CD4-positive, alpha-beta T cell treated with Interleukin-17A for 4 hours (primary cell): Measurements from ENCODE around the gene NUAK1.

Experiments
- DNase-seq: peaks from one replicate; pipeline ENCODE4 v3.0.0-alpha.2; 2020; ENCODE audit warnings: mixed read lengths

Gene NUAK1

DNA sequence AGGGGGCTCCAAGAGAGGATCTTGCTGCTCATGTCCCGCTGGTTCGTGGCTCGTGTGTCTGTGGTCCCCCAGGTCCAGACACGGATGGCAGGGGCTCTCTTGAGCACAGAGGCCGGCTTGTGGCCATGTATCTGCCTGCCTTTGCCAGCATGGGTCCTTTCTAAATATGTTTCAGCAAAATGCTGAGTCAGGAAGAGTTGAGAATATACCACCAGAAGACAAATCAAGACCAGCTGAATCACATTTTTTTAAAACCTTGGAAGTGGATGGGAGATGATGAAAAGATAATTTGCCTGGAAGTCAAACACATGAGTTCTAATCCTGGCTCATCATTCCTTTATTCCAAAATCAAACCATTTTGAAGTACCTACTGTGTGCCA, 58.0 kb downstream of the NUAK1 start:
- DNase-seq = no peak

DNA sequence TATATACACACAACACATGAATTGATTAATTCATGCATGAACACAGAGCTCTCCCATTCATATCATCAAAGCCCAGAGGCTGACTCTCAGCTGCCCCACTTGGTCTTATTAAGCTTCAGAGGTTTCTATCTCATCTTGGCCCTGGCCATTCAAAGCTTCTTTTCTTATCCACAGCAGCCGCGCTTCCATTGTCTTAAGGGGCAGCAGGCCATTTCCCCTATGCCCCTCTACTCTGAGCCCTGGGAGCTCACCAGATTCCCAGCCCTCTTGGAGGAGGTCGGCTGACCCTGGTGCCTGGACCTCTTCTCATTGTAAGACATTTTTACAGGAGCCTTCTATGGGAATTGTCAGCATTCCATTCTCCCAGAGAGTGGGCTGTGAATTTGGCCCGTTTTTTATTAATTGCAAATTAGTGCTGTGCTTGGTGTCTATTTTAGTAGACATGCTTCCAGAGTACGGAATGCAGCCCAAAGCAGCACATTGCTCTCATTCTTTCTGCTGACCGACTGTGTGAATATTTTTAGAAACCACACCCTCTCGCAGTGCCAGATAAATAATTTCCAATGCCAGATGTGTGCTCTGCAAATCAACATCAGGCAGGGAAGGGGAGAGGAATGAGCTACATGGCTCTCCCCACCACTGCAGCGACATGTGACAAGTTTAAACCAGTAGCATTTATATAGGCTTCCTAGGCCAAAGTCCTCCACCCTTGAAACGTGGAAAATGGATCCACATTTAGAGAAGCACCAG, 58.5 kb downstream of the NUAK1 start:
- DNase-seq = no peak

DNA sequence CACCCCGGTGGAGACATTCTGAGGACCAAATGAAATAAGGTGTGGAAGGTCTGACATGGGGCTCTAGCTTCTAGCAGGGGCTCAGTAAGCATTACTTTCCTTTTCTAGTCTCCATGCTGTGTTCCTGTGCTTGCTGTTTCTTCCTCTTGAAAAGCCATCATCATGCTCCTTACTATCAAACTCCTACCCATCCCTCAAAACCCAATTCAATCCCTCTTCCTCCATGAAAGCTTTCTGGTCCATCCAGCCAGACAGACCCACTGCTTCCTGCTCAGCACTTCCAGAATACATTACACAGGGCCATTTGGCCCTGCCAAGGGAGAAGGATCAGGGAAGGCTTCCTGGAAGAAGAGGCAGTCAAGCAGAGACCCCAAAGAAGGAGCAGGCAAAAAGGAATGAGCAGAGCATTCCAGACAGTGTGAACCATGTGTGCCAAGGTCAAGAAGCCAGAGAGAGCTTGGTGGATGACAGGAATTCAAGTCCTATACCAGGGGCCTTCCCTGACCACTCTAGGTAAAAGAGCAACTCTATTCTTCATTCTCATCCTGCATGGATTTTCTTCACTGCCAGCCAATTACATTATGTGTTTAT, 59.5 kb downstream of the NUAK1 start:
- DNase-seq = no peak

DNA sequence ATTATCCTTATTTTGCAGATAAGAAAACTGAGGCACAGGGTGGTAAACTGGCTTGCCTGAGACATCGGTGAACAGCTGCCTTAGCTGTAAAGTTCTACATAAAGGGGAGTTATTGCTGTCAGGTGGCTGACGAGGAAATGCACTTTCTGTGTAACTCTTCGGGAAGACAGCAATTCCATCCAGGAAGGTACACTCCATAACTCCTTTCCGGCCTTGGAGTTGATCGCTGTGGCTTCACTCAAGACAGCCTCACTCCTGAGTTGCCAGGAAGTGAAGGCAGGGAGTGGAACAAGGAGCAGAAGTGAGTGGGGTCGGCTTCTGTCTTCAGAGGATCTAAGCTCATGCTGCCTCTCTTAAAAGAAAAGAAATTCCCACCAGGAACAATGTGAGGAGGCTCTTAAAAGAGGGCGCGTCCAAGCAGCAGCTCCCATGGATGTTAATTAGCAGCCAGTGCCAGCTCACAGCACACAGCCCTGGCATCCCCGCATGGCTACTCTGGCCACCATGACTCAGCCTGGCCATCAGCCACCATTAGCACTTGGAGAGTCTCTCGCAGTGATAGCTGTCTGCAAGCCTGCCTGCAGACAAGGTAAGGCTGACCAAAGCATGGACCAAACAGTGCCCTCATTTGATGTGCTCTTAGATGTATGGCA, 60.3 kb downstream of the NUAK1 start:
- no peak for DNase-seq

DNA sequence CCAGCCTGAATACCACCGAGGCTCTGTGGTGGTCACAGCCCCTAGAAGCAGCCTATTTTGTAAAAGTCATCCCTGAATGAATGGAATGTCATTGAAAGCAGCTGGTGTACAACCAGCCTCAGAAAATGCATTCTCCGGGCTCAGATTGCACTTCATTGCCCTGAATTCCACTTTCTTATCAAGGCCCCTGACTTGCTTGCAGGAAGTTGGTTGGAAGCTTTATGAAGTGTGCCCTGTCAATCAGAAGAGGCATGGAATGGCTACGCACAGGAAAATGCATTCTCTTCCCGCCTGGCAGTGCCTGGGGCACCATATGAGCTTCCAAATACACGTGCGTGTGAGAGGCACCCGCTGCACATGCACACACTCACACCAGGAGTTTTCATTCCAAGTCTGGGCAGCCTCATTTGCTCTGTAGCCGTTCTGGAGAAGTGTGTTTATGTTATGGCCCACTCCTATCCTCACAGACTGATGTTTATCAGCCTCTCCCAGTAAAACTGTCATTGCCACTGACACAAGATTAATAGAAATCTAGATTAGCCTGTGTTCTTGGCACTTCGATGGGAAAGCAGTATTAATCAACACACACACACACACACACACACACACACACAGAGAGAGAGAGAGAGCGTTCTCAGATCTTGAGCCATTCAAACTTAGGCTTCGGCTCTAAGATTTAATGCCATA, 63.9 kb downstream of the NUAK1 start:
- DNase-seq = no peak

DNA sequence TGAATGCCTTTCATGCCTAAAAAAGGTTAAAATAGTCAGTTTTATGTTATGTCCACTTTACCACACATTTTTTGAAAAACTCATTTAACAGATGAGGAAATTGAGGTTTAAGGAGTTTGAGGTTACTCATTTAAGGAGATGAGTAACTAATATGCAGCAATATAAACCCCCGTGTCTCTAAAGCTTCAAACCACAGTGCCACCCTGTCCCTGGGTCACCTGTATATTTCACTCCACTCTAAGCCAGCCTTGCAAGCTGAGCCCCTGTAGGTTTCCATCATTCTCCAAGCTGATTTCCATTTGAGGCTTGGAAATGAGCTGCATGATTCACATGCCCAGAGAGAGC, 64.4 kb downstream of the NUAK1 start:
- DNase-seq = no peak

DNA sequence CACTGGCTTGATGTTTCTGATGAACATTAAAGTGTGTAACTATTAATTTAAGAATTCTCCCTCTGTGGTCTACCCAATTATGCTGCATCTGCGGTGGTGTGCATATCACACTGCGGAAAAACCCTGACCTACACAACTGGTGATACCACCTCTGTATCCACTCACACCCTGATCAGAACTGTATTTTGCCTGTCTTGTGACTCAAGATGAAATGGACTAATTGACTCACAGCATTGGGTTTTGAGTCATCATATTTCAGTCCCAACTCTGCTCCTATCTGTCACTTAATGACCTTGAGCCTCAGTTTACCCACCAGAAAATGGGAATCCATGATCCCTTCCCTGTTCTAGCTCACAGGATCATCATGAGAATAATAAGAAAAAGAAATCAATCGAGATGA, 65.6 kb downstream of the NUAK1 start:
- DNase-seq = no peak

DNA sequence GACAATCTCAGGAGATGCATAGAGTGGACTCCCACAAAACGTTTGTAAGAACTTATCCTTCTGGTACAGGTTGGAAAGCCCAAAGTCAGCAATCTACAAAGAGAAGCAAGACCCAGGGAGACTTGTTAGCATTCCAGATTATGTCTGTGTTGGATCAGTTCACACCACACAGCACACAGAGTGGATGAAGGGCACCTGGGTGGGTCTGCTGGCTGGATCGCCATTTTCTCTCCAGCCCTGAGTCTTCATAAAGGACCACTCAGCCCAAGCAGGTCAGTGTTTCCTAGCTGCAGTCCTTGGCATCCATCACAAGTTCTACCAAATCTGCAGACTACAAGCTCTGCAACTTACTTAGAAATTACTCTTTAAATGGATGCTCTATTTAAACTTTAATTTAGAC, 66.0 kb downstream of the NUAK1 start:
- DNase-seq = no peak

DNA sequence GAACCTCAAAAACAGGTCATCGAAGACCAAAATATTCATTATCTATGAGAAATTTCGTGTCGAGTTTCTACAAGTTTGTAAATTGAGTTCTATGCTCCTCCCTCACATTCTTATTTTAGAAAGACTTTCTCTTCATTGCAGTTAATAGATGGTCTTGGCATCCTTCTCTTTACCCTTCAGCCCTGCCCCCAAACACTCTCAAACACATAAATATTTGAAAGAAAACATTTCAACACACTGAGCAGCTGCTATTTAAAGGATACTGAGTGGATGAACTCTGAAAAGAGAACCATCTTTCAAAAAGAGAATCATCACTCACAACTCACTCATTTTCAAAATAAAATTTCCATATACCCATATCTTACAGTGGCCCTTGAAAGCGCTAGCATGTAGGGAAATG, 67.1 kb downstream of the NUAK1 start:
- DNase-seq = no peak

DNA sequence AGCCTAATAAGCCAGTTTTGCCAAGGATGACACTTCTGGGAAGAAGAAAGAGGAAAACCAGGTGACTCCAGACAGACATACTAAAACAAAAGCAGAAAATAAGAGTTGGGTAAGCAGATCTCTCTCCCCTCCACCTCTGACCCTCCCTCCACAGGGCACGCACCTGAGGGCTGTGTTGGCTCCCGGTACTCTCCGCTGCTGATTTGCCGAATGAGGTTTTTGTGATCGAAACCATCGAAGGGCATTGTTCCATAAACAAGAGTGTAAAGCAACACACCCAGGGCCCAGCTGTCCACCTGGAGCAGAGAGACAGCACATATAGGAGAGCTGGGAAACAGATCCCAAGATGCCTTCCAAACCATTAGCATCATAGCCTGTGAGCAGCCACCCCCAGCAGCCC, 68.1 kb downstream of the NUAK1 start:
- no peak for DNase-seq

DNA sequence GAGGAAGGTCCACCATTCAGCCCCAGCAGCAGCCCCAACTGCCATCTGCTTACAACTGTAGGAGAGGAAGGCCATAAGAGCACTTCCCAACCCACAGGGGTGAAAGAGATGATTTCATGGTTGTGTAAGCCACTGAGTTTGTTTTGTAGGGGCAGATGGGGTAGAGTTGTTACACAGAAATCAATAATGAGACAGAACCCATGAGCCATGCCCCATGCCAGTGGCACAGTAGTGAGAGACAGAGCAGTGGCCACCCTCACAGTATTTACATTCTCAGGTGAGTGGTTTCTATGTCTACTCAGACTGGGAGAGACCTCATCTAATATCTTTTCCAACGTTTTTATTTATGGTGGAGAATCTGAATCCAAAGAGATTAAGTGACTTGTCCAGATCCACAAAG, 68.6 kb downstream of the NUAK1 start:
- DNase-seq = no peak

DNA sequence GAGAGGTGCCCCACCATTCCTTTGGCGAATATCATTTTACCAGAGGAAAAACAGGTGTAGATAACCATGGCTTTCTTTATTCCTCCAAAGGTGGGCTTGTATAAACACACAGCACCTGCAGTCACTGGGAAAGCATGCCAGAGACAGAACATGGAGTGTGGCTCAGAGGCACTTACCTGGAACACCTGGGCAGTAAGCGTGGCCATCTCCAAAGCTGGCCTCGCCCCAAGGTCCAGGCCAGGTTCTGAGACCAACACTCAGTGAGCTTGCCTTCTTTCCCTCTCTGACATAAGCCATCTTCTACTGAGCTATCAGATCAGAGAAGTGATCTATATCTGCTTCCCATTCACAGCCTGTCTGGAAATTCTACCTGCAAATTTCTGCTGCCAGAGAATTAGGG, 70.5 kb downstream of the NUAK1 start:
- DNase-seq = no peak

DNA sequence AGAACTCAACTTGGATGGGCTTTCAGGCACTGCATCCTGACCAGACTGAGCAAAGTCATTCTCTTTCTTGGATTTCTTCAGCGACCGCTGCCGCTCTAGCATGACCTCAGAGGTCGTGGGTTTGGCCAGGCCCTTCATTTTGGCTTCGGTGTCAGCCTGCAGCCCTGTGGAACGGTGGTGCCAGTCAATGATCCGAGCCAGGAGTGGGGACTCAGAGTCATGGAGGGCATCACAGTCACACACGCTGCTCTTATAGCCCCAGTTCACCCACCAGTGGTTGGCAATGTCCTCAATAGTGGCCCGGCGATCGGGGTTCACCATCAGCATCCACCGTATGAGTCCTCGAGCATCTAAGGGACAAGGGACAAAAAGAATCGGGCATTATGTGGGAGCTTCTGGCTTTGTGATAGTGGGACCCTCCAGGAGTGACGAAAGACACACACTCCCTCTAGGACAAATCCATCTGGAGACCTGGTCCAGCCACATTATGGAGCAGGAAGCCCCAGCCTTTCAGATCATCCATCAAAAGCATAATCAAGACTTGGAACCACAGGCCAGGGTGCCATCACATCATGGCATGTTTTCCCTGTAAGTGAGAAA, 71.0 kb downstream of the NUAK1 start:
- DNase-seq = no peak

DNA sequence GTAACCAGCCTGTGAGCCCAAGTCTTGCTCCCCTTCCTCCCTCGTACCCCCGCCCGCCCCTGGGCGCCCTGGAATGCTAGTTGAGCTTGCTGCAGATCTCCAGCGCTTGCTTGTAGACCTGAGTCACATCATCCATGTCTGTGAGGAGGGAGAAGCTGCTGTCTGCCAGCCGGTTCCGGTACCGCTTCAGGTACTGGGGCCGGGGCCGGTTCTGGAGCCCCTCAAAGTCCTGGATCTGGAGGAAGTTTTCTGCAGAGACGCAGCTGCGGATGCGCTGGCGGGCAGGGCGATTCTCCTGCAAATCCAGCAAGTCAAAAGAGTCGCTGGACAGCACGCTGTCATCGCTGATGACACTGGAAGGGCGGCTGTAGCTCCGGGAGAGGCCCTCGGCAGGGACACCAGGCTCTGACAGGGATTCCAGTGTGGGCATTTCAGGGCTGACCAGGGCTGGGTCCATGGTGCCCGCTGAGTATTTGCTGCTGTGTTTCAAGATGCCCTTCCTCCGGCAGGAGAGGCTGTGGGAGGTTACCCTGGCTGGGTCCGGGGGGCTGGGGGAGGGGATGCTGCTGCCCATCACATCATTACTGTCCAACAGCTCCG, 71.9 kb downstream of the NUAK1 start:
- no peak for DNase-seq

DNA sequence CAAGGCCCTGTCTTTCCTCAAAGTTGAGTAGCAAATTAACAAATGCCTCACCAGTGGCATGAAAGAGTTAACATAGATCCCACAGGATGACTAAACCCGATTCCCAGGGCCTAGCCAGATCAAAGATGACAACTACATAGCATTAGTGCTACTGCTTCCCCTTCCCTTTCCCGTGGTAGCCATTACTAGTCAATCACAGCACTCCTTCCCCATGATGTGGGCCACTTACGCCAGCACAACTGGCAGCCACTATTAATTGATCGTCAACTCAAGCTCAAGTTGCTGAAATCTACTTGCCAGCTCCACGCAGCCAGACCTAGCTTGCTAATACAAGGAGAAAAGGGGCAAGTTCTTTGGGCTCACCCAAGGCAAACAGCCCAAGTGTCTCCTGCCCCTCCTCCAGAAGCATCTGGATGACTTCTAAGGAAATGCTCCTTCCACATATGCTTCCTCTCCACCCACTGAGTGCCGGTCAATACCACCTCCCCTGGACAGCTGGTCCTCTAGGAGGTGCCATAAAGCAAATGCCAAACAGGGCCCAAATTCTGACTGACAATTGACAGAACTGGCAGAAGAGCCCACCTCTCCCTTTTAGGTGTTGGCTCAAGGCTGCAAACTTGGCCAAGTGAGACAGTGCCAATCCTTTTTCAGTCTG, 72.6 kb downstream of the NUAK1 start:
- no peak for DNase-seq

DNA sequence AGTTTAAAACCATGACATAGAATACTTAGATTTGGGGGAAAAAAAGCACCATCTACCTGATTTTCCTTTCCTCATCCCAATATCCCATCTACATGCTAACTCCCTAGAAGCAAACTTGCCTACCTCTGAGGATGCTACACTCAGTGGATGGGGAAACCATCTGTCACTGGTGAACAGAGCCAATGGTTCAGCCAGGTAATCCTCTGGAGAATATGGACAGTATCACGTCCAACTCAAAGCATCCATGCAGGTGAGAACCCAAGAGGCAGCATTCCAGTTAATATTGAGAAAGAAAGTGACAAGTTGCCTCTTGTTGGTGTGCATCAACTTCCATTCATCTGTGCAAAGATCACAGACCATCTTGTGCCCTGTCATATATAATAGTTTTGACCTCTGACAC, 73.2 kb downstream of the NUAK1 start:
- no peak for DNase-seq

DNA sequence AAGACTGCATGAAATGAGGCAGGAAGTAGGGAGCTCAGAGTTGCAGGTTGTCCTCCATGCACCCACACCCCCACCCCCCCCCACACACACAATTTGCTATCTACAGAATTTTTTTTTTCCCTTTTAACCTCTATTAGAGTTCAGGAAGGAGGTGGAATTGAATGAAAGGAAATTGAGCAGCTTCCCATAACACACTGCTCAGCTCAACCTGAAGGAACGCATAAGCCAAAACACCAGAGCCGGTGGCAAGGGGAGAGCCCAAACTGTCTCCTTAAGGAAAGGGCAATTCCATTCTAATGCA, 74.1 kb downstream of the NUAK1 start:
- no peak for DNase-seq

DNA sequence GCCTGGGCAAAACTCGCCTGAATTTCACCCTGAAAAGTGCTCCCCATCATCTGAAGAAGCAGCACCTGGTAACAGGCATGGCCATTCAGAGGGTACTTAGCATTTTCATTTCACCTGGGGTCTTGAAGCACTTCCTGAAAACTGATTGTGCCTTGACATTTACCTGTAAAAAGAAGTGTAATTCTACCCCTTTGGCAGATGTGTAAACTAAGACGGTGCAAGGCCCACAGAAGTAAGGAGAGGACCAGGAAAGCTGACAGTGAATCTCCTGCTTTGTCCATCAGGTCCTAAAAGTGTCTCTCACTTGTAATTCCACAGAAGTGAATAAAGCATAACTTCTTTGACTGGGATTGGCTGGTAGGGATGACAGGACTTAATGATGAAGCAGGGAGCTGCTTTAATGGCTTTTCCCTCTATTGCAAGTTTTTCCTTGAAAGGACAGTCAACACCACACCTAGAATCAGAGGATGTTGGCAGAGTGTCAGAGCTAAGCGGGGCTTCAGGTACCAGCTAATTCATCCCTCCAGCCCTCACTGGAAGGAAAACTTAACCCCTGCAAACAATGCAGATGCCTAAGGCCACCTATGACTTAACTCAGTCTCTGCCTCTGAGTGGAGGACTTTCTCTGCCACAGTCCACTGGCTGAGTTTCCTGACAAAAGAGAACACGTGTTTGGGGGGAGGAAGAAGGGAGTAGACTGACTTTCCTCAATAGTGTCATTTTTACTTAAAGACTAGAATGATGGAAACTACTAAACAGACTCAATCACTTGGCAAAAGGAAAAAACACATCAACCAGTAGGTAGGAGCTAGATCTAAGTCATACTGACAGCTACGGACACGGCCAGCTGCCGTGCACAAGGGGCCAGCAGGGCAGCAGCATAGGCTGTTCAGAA, 74.7 kb downstream of the NUAK1 start:
- DNase-seq = no peak

DNA sequence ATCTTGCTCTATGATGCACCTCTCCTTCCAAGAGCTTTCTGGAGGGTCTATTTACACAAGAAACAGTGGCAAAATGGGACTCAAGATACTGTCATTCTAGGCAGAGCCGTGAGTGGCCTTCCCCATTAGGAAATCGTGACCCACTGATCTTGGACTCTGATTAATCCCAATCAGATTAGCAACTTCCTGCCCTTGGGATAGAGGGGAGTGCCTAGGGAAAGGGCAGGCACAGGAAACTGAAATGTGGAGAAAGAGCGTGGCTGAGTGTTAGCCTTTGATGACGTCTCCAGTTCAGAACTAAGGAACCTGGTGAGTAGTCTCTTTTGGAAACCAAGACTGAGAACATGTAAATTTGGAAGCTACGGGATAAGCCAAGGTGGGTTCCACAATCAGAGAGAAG, 76.1 kb downstream of the NUAK1 start:
- no peak for DNase-seq

DNA sequence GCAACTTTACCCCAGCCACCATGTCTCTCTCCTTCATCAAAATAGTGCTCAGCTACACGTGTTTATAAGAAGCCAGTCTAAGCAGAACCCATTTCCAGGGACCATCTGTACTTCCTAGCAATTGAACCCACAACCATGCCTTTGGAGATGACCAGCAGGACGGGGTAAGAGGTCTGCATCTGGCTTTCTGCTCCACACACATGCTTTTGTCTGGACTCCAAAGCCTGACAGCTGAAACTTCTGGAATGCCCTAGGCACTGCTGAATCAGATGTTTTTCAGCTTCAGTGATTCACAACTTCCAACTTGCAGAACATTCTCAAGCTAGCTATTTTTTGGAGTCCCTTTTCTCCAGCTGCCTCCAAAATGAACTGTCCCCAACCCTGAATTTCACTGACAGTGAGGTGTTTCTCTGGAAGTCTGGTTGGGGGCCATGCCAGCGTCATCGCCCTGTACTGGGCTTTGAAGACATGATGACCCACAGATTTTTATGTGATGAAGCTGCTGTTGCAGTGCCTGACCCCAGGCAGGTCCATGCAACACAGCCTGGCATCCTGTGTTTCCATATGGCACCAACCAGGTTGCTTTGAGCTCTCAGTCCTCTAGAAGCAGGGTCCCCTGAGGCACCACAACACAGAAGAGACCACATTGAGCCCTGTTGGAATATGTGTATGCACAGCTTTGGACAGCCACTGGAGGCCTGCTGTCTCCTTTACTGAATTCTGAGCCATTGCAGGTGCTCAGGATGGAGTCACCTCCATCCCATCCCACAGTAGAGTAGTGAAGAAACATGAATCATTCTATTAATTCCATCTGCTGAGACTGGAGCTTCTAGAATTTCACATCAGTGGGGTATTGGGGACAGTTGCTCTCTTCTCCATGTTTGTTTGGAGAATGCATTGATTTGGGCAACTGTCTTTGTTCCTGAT, 80.2 kb downstream of the NUAK1 start:
- DNase-seq = no peak

DNA sequence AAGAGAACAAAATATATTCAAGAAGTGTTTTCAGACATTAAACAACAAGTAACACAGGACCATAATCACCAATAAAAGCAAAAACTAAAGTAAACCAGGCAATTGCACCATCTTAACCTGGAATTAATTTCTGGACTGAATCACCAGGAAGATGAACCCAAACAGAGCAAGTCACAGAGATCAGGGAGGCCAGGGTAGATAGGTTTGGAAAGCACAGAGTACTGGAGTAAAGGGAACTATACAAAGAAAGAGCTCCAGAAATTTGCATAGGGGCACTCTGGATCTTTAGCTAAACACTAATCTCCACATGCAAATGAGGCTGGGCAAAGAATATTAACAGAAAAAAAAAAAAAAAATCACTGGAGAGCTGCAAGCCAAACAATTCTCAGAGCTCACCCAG, 84.7 kb downstream of the NUAK1 start:
- DNase-seq = no peak
